MM.1S (cell line): ENCODE measurements around the gene PUS1.

Experiments used
- CTCF ChIP-seq: fragments of 300-600 bp; sonication (generic); IDR thresholded peaks from 2 replicates; pipeline ENCODE4 v1.5.1; 2016; ENCODE audit warnings: antibody characterized with exemption, low read length, mixed read lengths
- EZH2 ChIP-seq: fragments of 300-600 bp; sonication (generic); optimal IDR thresholded peaks from 2 replicates; pipeline ENCODE3; 2017; ENCODE audit warnings: low read depth, mild to moderate bottlenecking, antibody characterized with exemption, low read length, mixed read lengths
- EZH2phosphoT487 ChIP-seq: fragments of 300-600 bp; sonication (generic); IDR thresholded peaks from 2 replicates; pipeline ENCODE4 v1.6.1; 2018; ENCODE audit warnings: antibody characterized with exemption, low read length

GRCh38 chr12:131910302-131911027 lies 18.6 kb upstream of the PUS1 start:
- no peak for TF ChIP-seq CTCF
- TF ChIP-seq EZH2 = no peak
- TF ChIP-seq EZH2phosphoT487 = no peak
